Stimulated activated CD4-positive, alpha-beta T cell treated with anti-CD3 and anti-CD28 coated beads, Interleukin-1b, Interleukin-23, amount 100 ng/mL, for 24 hours (primary cell): ENCODE measurements around the gene ERC1.

ENCODE experiments used
- DNase-seq, 4 experiments: peaks; one replicate each; pipeline ENCODE4 v3.0.0-alpha.2; 2020; ENCODE audit warnings: low read depth in 4 of 4, low spot score in 1 of 4

The ERC1 gene

GRCh38 chr12:1282670-1283315, 291.8 kb downstream of the ERC1 start:
- DNase-seq = no peak

- no peak for DNase-seq
These were observed 292.3 kb downstream of the ERC1 start for GRCh38 chr12:1283316-1283715.

- DNase-seq = no peak
These were observed 293.6 kb downstream of the ERC1 start for GRCh38 chr12:1284611-1285010.

- no peak for DNase-seq
These were observed 296.5 kb downstream of the ERC1 start for GRCh38 chr12:1287446-1287975.

- no peak for DNase-seq
These were observed 297.3 kb downstream of the ERC1 start for GRCh38 chr12:1288333-1288732.

- no peak for DNase-seq
These were observed 298.5 kb downstream of the ERC1 start for GRCh38 chr12:1289371-1290155.

GRCh38 chr12:1290716-1291115, 299.7 kb downstream of the ERC1 start:
- DNase-seq = no peak

GRCh38 chr12:1291601-1292332, 300.7 kb downstream of the ERC1 start:
- no peak for DNase-seq

GRCh38 chr12:1293901-1294300, 302.9 kb downstream of the ERC1 start:
- DNase-seq = no peak

GRCh38 chr12:1297206-1297605, 306.2 kb downstream of the ERC1 start:
- DNase-seq = no peak

- no peak for DNase-seq
These were observed 306.7 kb downstream of the ERC1 start for GRCh38 chr12:1297639-1298175.

GRCh38 chr12:1300460-1300859, 309.4 kb downstream of the ERC1 start:
- no peak for DNase-seq

- no peak for DNase-seq
These were observed 311.3 kb downstream of the ERC1 start for GRCh38 chr12:1302201-1302870.

GRCh38 chr12:1305063-1305434, 314.0 kb downstream of the ERC1 start:
- no peak for DNase-seq

- DNase-seq = no peak
These were observed 314.9 kb downstream of the ERC1 start for GRCh38 chr12:1305791-1306500.

- DNase-seq = no peak
These were observed 315.8 kb downstream of the ERC1 start for GRCh38 chr12:1306817-1307216.

- no peak for DNase-seq
These were observed 316.8 kb downstream of the ERC1 start for GRCh38 chr12:1307796-1308195.

- DNase-seq = no peak
These were observed 318.6 kb downstream of the ERC1 start for GRCh38 chr12:1309613-1310012.

- no peak for DNase-seq
These were observed 319.6 kb downstream of the ERC1 start for GRCh38 chr12:1310653-1311052.

GRCh38 chr12:1311145-1311544, 320.1 kb downstream of the ERC1 start:
- no peak for DNase-seq
